PC-9 (cell line): Measurements from ENCODE around the gene KCNJ6. TPM values are rescaled to one million over a fixed set of nuclear protein-coding genes. Genes with fewer than 3 reads are reported as not detected.

Experiments used
- BruUV-seq: library from RNA; stranded (reverse); fragments of 400-500 nt; replicated peaks from 2 replicates; lab custom pipeline; 2021; lab: Mats Ljungman, UMichigan
- CTCF ChIA-PET: fragments of 300-600 bp; sonication (Branson Sonifier 250); formaldehyde crosslinking; loops from one replicate; lab custom pipeline; 2022; ENCODE audit warnings: antibody characterized with exemption; lab: Charles Lee
- POLR2A ChIA-PET: fragments of 300-600 bp; sonication (Branson Sonifier 250); formaldehyde crosslinking; loops from one replicate; lab custom pipeline; 2022; ENCODE audit warnings: antibody characterized with exemption; ENCODE audit not compliant: unreplicated experiment; lab: Charles Lee
- DNase-seq, 2 experiments: peaks; one replicate each; pipeline versions ENCODE4 v3.0.0 to v3.0.0-alpha.2; 2015 to 2022; ENCODE audit warnings: mixed read lengths in 1 of 2
- H2AFZ ChIP-seq: fragments of 200-600 bp; sonication (generic); 2 replicates; pipeline ENCODE4 v1.8.1; 2017; ENCODE audit warnings: antibody characterized with exemption
- H3F3A ChIP-seq: fragments of 200-600 bp; sonication (generic); 2 replicates; pipeline ENCODE4 v1.8.1; 2017; ENCODE audit warnings: antibody characterized with exemption, mild to moderate bottlenecking, low read depth; ENCODE audit not compliant: insufficient read depth
- H3K27ac ChIP-seq: fragments of 200-600 bp; sonication (generic); 2 replicates; pipeline ENCODE4 v1.6.1; 2016; ENCODE audit warnings: mixed run types
- H3K27me3 ChIP-seq: fragments of 200-600 bp; sonication (generic); 2 replicates; pipeline ENCODE4 v1.6.1; 2016; ENCODE audit warnings: low read depth, mixed run types; ENCODE audit not compliant: insufficient read depth
- H3K36me3 ChIP-seq: fragments of 200-600 bp; sonication (generic); 2 replicates; pipeline ENCODE4 v1.6.1; 2016; ENCODE audit warnings: low read depth, mixed run types
- H3K4me1 ChIP-seq: fragments of 200-600 bp; sonication (generic); replicated peaks from 2 replicates; pipeline ENCODE4 v1.6.1; 2016; ENCODE audit warnings: mixed run types; ENCODE audit not compliant: insufficient read depth
- H3K4me2 ChIP-seq: fragments of 200-600 bp; sonication (generic); 2 replicates; pipeline ENCODE4 v1.6.1; 2017; ENCODE audit warnings: mixed run types
- H3K4me3 ChIP-seq: fragments of 200-600 bp; sonication (generic); 2 replicates; pipeline ENCODE4 v1.6.1; 2016; ENCODE audit warnings: mixed run types
- H3K79me2 ChIP-seq: fragments of 200-600 bp; sonication (generic); 2 replicates; pipeline ENCODE4 v1.6.1; 2017; ENCODE audit warnings: low read depth, mixed run types
- H3K9me2 ChIP-seq: fragments of 200-600 bp; sonication (generic); 2 replicates; pipeline ENCODE4 v1.8.1; 2017; ENCODE audit warnings: mild to moderate bottlenecking; ENCODE audit not compliant: insufficient read depth
- H3K9me3 ChIP-seq: fragments of 200-600 bp; sonication (generic); 2 replicates; pipeline ENCODE4 v1.8.1; 2016; ENCODE audit warnings: low read depth; ENCODE audit not compliant: insufficient read depth
- H4K20me1 ChIP-seq: fragments of 200-600 bp; sonication (generic); 2 replicates; pipeline ENCODE4 v1.8.1; 2017; ENCODE audit not compliant: insufficient read depth
- EZH2 ChIP-seq: fragments of 200-600 bp; sonication (generic); IDR thresholded peaks from 2 replicates; pipeline ENCODE4 v1.8.0; 2017; ENCODE audit warnings: antibody characterized with exemption, low read depth
- intact Hi-C: fragments of 100-400 bp; cut with micrococcal nuclease; formaldehyde crosslinking; loops from one replicate; pipeline ENCODE4 v1.10.0; 2022; ENCODE audit not compliant: unreplicated experiment
- total RNA-seq: library from RNA; stranded (reverse); gene quantifications from 2 replicates; pipeline ENCODE4 v1.2.3, GENCODE V29; 2021
- TF ChIP-seq, protein P1 (sequence below): fragments of 200-600 bp; sonication (generic); conservative IDR thresholded peaks from 2 replicates; pipeline ENCODE4 v1.6.1; 2017; ENCODE audit warnings: mixed run types, antibody characterized with exemption, mild to moderate bottlenecking, moderate library complexity

Gene KCNJ6
- total RNA-seq, 1 experiment from 2014 or later = not detected

DNA sequence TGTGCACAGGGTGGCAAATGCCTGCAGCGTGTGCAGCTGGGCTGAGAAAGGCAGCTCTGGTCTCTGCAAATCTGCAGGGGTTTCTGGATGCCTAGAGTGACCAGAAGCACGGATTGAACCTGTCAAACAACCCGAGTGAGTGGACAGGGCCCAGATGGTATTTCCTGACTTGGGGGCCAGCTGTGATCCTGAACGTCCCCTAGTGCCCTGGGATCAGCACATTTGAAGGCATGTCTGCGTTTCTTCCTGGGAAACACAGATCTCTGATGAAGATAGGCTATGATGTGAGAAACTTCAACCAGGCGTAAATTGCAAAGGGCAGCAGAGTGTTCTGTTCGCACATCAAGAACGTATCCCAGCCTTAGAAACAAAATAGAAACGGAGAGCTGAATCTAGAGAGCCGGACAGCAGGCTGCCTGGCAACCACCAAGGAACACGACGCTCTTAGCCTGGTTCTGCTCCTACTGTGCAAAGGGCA lies 163.1 kb downstream of the KCNJ6 start:
- CTCF ChIA-PET = no interaction called here

GRCh38 chr21:37751268-37751975 lies 164.8 kb downstream of the KCNJ6 start:
- DNase-seq = peak in 1 of 2 experiments; percentile 39
- BruUV-seq = no TSS peak
- H3K79me2 ChIP-seq = no peaks in the 10 kb centered on the region
- intact Hi-C loops = no loop called here
- ChIA-PET CTCF (no interaction called here), POLR2A (no interaction called here)
- H4K20me1 ChIP-seq = no peaks in the 10 kb centered on the region
- no peaks in the 10 kb centered on the region for H3K9me3 ChIP-seq
- no peaks in the 10 kb centered on the region for H3K36me3 ChIP-seq
- peaks cover 55% of the 10 kb centered on the region for H3K27me3 ChIP-seq
- no peak overlapping the region for H3K4me3 ChIP-seq
- H3K9me2 ChIP-seq = no peaks in the 10 kb centered on the region
- no peak for TF ChIP-seq EZH2
- TF ChIP-seq, protein P1, sequence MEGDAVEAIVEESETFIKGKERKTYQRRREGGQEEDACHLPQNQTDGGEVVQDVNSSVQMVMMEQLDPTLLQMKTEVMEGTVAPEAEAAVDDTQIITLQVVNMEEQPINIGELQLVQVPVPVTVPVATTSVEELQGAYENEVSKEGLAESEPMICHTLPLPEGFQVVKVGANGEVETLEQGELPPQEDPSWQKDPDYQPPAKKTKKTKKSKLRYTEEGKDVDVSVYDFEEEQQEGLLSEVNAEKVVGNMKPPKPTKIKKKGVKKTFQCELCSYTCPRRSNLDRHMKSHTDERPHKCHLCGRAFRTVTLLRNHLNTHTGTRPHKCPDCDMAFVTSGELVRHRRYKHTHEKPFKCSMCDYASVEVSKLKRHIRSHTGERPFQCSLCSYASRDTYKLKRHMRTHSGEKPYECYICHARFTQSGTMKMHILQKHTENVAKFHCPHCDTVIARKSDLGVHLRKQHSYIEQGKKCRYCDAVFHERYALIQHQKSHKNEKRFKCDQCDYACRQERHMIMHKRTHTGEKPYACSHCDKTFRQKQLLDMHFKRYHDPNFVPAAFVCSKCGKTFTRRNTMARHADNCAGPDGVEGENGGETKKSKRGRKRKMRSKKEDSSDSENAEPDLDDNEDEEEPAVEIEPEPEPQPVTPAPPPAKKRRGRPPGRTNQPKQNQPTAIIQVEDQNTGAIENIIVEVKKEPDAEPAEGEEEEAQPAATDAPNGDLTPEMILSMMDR = no peak
- no peak overlapping the region for H3K27ac ChIP-seq
- no peak overlapping the region for H2AFZ ChIP-seq
- H3K4me2 ChIP-seq = no peak overlapping the region
- no peaks in the 10 kb centered on the region for H3K4me1 ChIP-seq
- no peaks in the 10 kb centered on the region for H3F3A ChIP-seq

More for the DNA sequence above, 163.1 kb downstream of the KCNJ6 start:
- H3F3A ChIP-seq = no peaks in the 10 kb centered on the region
- no peak overlapping the region for H3K4me2 ChIP-seq
- POLR2A ChIA-PET = no interaction called here
- peaks cover 61% of the 10 kb centered on the region for H3K27me3 ChIP-seq
- H2AFZ ChIP-seq = no peak overlapping the region
- H3K4me3 ChIP-seq = no peak overlapping the region
- H3K4me1 ChIP-seq = no peaks in the 10 kb centered on the region
- no peak for DNase-seq
- no peaks in the 10 kb centered on the region for H4K20me1 ChIP-seq
- TF ChIP-seq EZH2 = no peak
- TF ChIP-seq, protein P1 = no peak
- H3K9me2 ChIP-seq = no peaks in the 10 kb centered on the region
- no TSS peak for BruUV-seq
- intact Hi-C loops = no loop called here
- H3K36me3 ChIP-seq = no peaks in the 10 kb centered on the region
- no peaks in the 10 kb centered on the region for H3K79me2 ChIP-seq
- H3K9me3 ChIP-seq = no peaks in the 10 kb centered on the region
- no peak overlapping the region for H3K27ac ChIP-seq

DNA sequence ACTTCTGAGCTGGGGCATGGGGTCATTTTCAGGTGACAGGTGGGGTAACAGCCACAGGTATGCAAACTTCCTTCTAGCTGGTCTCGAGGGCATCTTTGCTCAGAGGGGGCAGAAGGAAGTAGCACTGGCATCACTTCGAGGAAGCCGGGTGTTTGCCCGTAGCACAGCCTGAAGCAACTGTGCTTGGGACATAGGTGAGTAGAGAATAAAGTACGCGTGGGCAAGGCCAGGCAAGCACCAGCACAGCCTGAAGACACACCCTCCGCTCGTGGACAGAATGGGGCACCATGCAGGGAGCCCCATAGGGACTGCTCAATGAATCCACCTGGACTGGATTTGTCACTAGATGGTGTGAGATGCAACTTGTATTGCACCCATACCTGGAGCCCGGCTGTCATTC lies 167.1 kb downstream of the KCNJ6 start:
- no peaks in the 10 kb centered on the region for H3K4me1 ChIP-seq
- H3K4me3 ChIP-seq = no peak overlapping the region
- no peaks in the 10 kb centered on the region for H3K79me2 ChIP-seq
- no peak for DNase-seq
- H3K27me3 ChIP-seq = peaks cover 32% of the 10 kb centered on the region
- no peaks in the 10 kb centered on the region for H3K36me3 ChIP-seq
- BruUV-seq = no TSS peak
- no peaks in the 10 kb centered on the region for H3K9me3 ChIP-seq
- H2AFZ ChIP-seq = no peak overlapping the region
- H3F3A ChIP-seq = no peaks in the 10 kb centered on the region
- no peak overlapping the region for H3K4me2 ChIP-seq
- H3K9me2 ChIP-seq = no peaks in the 10 kb centered on the region
- no peaks in the 10 kb centered on the region for H4K20me1 ChIP-seq
- CTCF ChIA-PET = no interaction called here
- POLR2A ChIA-PET = no interaction called here
- no peak overlapping the region for H3K27ac ChIP-seq
- intact Hi-C loops = no loop called here
- TF ChIP-seq, protein P1 = no peak
- no peak for TF ChIP-seq EZH2
